ENCODE results near the gene TBC1D20. TPM values are rescaled to one million over a fixed set of nuclear protein-coding genes. Genes with fewer than 3 reads are reported as not detected.

TBC1D20 gene
- total and polyA plus RNA-seq, 2 donors (not counting 1 experiment from before 2014, with no cell fraction given), result 33.9 to 38.3 TPM

DNA sequence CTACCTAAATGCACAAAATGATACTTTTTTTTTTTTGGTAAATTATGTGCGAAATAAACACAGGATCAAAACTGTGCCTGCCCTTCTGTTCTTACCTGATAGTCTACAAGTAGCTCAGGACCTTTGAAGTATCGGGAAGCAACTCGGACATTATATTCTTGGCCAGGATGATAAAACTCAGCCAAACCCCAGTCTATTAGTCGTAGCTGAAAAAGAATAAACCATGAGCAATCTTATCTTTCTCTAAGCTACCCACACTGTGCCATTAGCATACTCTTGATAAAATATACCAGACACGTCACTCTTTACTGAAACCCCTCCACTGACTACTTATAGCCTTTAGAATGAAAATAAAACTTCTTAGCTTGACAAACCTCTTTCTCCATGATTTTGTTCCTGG lies 29.8 kb upstream of the TBC1D20 start:
- Histone ChIP-seq H2AFZ (ENCODE audit: low read length) (no peak overlapping the region), H3K4me2 (ENCODE audit: extremely low read depth, insufficient read depth, low read length) (no peak overlapping the region), H3K79me2 (ENCODE audit: control insufficient read depth, insufficient read depth, low read length) (no peaks in the 10 kb centered on the region), H3K27me3 (ENCODE audit: control insufficient read depth, insufficient read depth, low read length) (no peaks in the 10 kb centered on the region), H4K20me1 (ENCODE audit: control insufficient read depth, extremely low read depth, insufficient read depth, low read length) (no peaks in the 10 kb centered on the region), H3K27ac (ENCODE audit: insufficient read depth, low read length) (no peak overlapping the region), H3K4me3 (replicated peaks in 1 of 4; ENCODE audit: control extremely low read depth in 1 of 4, insufficient read depth in 1 of 4, low read depth in 3 of 4, low read length in 4 of 4) (no peak overlapping the region), H3K4me1 (ENCODE audit: control insufficient read depth, extremely low read depth, insufficient read depth, low read length) (no peaks in the 10 kb centered on the region), H3K9me3 (ENCODE audit: control insufficient read depth, insufficient read depth, low read depth, low read length) (no peaks in the 10 kb centered on the region), H3K9ac (ENCODE audit: insufficient read depth, low read length) (no peak overlapping the region), H3K36me3 (ENCODE audit: control insufficient read depth, insufficient read depth, low read length) (peaks cover 14% of the 10 kb centered on the region)
- TF ChIP-seq EZH2 (IDR thresholded peaks at IDR 0.05; ENCODE audit: low read length, missing control alignments), result no peak
- no peak for TF ChIP-seq CTCF (conservative IDR thresholded peaks at IDR 0.05 in 1 of 2, IDR thresholded peaks at IDR 0.05 in 1 of 2; ENCODE audit: low read depth in 1 of 2, low read length in 2 of 2)
- DNase-seq (ENCODE audit: low read depth in 2 of 2), result peak in 1 of 2 donors; percentile 17

DNA sequence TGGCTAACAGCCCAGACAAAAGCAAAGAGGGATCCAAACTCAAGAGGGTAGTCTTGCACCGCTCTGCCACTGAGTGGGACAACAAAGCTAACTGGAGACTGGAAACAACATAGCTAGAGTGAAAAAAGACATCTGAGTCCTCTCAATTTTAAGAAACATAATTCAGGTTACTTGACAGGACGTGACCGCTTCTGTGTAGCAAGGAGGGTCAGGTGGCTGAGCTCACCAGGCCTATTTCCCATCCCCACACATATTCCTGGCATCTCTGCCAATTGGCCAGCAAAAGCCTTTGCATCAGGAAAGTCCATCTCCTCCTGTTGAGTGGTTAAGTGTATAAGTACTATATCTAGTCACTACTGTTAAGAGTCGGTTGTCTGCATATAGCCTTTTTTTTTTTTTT lies 25.3 kb upstream of the TBC1D20 start:
- Histone ChIP-seq H3K27me3 (ENCODE audit: control insufficient read depth, insufficient read depth, low read length) (no peaks in the 10 kb centered on the region), H3K36me3 (ENCODE audit: control insufficient read depth, insufficient read depth, low read length) (peaks cover 10% of the 10 kb centered on the region), H3K27ac (ENCODE audit: insufficient read depth, low read length) (no peak overlapping the region), H2AFZ (ENCODE audit: low read length) (no peak overlapping the region), H3K4me2 (ENCODE audit: extremely low read depth, insufficient read depth, low read length) (no peak overlapping the region), H3K9ac (ENCODE audit: insufficient read depth, low read length) (no peak overlapping the region), H3K9me3 (ENCODE audit: control insufficient read depth, insufficient read depth, low read depth, low read length) (no peaks in the 10 kb centered on the region), H3K79me2 (ENCODE audit: control insufficient read depth, insufficient read depth, low read length) (no peaks in the 10 kb centered on the region), H3K4me3 (replicated peaks in 1 of 4; ENCODE audit: control extremely low read depth in 1 of 4, insufficient read depth in 1 of 4, low read depth in 3 of 4, low read length in 4 of 4) (no peak overlapping the region), H4K20me1 (ENCODE audit: control insufficient read depth, extremely low read depth, insufficient read depth, low read length) (no peaks in the 10 kb centered on the region), H3K4me1 (ENCODE audit: control insufficient read depth, extremely low read depth, insufficient read depth, low read length) (no peaks in the 10 kb centered on the region)
- DNase-seq (ENCODE audit: low read depth in 2 of 2), result no peak
- no peak for TF ChIP-seq EZH2 (IDR thresholded peaks at IDR 0.05; ENCODE audit: low read length, missing control alignments)
- no peak for TF ChIP-seq CTCF (conservative IDR thresholded peaks at IDR 0.05 in 1 of 2, IDR thresholded peaks at IDR 0.05 in 1 of 2; ENCODE audit: low read depth in 1 of 2, low read length in 2 of 2)

DNA sequence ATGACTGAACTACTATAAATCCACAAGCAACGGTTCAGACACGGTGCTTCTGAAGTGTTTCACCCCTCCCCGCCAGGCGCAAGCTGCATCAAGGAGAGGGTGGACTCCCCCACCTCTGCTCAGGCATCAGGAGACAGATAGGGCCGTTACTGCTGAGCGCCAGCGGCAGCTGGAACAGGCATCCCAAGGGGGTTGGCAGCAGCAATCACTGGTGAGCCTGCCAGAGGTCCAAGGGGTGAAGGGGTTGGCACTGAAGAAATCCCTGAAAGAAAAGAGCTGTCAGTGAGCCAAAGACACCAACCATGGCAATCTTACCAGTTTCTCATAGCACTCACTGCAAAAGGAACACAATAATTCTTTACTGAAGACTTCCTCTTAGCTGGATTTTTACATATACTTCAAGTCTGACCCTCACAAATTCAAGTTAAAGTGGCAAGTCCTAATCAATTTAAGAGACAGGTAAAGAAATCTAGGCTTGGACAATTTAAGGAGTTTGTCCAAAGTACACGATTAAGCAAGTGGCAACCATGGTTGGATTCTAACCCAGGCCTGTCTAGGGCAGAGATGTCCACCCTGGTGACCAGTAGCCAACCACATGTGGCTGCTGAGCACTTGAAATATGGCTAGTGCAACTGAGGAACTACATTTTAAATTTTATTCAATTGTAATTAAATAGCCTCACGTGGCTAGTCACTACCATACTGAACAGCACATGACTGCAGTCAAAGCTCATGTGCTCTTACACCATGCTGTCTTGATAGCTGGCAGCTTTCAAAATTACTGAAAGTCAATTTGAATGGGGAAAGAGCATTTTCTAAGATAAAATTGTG lies 21.7 kb upstream of the TBC1D20 start:
- Histone ChIP-seq H3K9me3 (ENCODE audit: control insufficient read depth, insufficient read depth, low read depth, low read length) (no peaks in the 10 kb centered on the region), H3K4me3 (replicated peaks in 1 of 4; ENCODE audit: control extremely low read depth in 1 of 4, insufficient read depth in 1 of 4, low read depth in 3 of 4, low read length in 4 of 4) (no peak overlapping the region), H3K27ac (ENCODE audit: insufficient read depth, low read length) (no peak overlapping the region), H3K9ac (ENCODE audit: insufficient read depth, low read length) (no peak overlapping the region), H2AFZ (ENCODE audit: low read length) (no peak overlapping the region), H3K36me3 (ENCODE audit: control insufficient read depth, insufficient read depth, low read length) (peaks cover 13% of the 10 kb centered on the region), H3K4me2 (ENCODE audit: extremely low read depth, insufficient read depth, low read length) (no peak overlapping the region), H3K27me3 (ENCODE audit: control insufficient read depth, insufficient read depth, low read length) (no peaks in the 10 kb centered on the region), H3K79me2 (ENCODE audit: control insufficient read depth, insufficient read depth, low read length) (no peaks in the 10 kb centered on the region), H3K4me1 (ENCODE audit: control insufficient read depth, extremely low read depth, insufficient read depth, low read length) (no peaks in the 10 kb centered on the region), H4K20me1 (ENCODE audit: control insufficient read depth, extremely low read depth, insufficient read depth, low read length) (no peaks in the 10 kb centered on the region)
- DNase-seq (ENCODE audit: low read depth in 2 of 2), result no peak
- no peak for TF ChIP-seq EZH2 (IDR thresholded peaks at IDR 0.05; ENCODE audit: low read length, missing control alignments)
- TF ChIP-seq CTCF (conservative IDR thresholded peaks at IDR 0.05 in 1 of 2, IDR thresholded peaks at IDR 0.05 in 1 of 2; ENCODE audit: low read depth in 1 of 2, low read length in 2 of 2), result no peak
